HepG2 (cell line): ENCODE measurements around the gene CHTF18. TPM values are rescaled to one million over a fixed set of nuclear protein-coding genes. Genes with fewer than 3 reads are reported as not detected.
A peak's percentile ranks its signal among the peaks of the same experiment; 100 is the strongest.

ENCODE experiments used
- HMG20B ChIP-seq: conservative IDR thresholded peaks from 2 replicates; pipeline ENCODE4 v1.6.1; 2016; ENCODE audit warnings: missing genetic modification reagents, missing compliant biosample characterization
- JARID2 ChIP-seq: sonication (generic); formaldehyde crosslinking; IDR thresholded peaks from 2 replicates; pipeline ENCODE4 v1.8.1; 2023; ENCODE audit warnings: missing genetic modification reagents, inconsistent platforms; ENCODE audit not compliant: insufficient replicate concordance
- MAZ ChIP-seq, 2 experiments: sonication (generic) in 1 of 2; formaldehyde crosslinking in 1 of 2; IDR thresholded peaks; 2 replicates each; pipeline versions ENCODE4 v1.5.0 to v1.6.1; 2012 to 2020; ENCODE audit warnings: low read depth in 2 of 2, mild to moderate bottlenecking in 2 of 2, borderline replicate concordance in 1 of 2, improper control_type of control experiment in 1 of 2, low read length in 1 of 2, missing genetic modification reagents in 1 of 2, moderate library complexity in 1 of 2
- RAD51 ChIP-seq: fragments of 450-650 bp; IDR thresholded peaks from 2 replicates; pipeline ENCODE4 v1.6.1; 2016; ENCODE audit warnings: borderline replicate concordance
- RFX3 ChIP-seq: IDR thresholded peaks from 2 replicates; pipeline ENCODE4 v1.6.1; 2016; ENCODE audit warnings: missing biosample characterization, missing genetic modification reagents
- SIN3B ChIP-seq: fragments of 150-350 bp; IDR thresholded peaks from 2 replicates; pipeline ENCODE4 v1.6.1; 2014; ENCODE audit warnings: low read length
- STAT5B ChIP-seq: sonication (generic); formaldehyde crosslinking; IDR thresholded peaks from 2 replicates; pipeline ENCODE4 v1.4.0; 2020; ENCODE audit warnings: missing genetic modification reagents
- TAF15 ChIP-seq: fragments of 200-400 bp; formaldehyde crosslinking; IDR thresholded peaks from one replicate; pipeline ENCODE4 v1.6.1; 2018; ENCODE audit warnings: mild to moderate bottlenecking, low read depth, low read length; ENCODE audit not compliant: poor library complexity, severe bottlenecking
- WIZ ChIP-seq: sonication (generic); formaldehyde crosslinking; IDR thresholded peaks from 2 replicates; pipeline ENCODE4 v1.5.1; 2020; ENCODE audit warnings: mild to moderate bottlenecking, missing genetic modification reagents
- ZNF260 ChIP-seq: sonication (generic); formaldehyde crosslinking; IDR thresholded peaks from 2 replicates; pipeline ENCODE4 v1.4.0; 2020; ENCODE audit warnings: missing genetic modification reagents, low read depth, mild to moderate bottlenecking, borderline replicate concordance
- ZNF614 ChIP-seq: IDR thresholded peaks from 2 replicates; pipeline ENCODE4 v1.6.1; 2018; ENCODE audit warnings: missing biosample characterization, missing genetic modification reagents, inconsistent platforms, borderline replicate concordance
- ZNF747 ChIP-seq: sonication (generic); formaldehyde crosslinking; IDR thresholded peaks from 2 replicates; pipeline ENCODE4 v1.8.1; 2023; ENCODE audit warnings: missing genetic modification reagents, mild to moderate bottlenecking, borderline replicate concordance
- ZSCAN22 ChIP-seq: sonication (generic); formaldehyde crosslinking; IDR thresholded peaks from 2 replicates; pipeline ENCODE4 v1.4.0; 2020; ENCODE audit warnings: mild to moderate bottlenecking, missing genetic modification reagents
- ZSCAN31 ChIP-seq: sonication (generic); formaldehyde crosslinking; IDR thresholded peaks from 2 replicates; pipeline ENCODE4 v1.5.0; 2020; ENCODE audit warnings: low read depth, mild to moderate bottlenecking, missing genetic modification reagents
- polyA plus RNA-seq, 8 experiments: library from polyadenylated mRNA; depleted of rRNA in 3 of 8; stranded (reverse) in 7 of 8; unstranded in 1 of 8; fragments of >200 nt; fragmentation: Illumina TruSeq in 4 of 8; extraction: Trizol in 4 of 8; gene quantifications; 2 replicates each; pipeline versions ENCODE4 v1.2.1 to v1.2.3, GENCODE V29; 2011 to 2016; ENCODE audit warnings: low read depth in 4 of 8, missing spikeins in 1 of 8, mixed read lengths in 1 of 8; ENCODE audit not compliant: insufficient read depth in 1 of 8
- total RNA-seq, 5 experiments: library from RNA; depleted of rRNA; stranded (reverse); fragments of >200 nt; fragmentation: Illumina TruSeq; extraction: Trizol; gene quantifications; 2 replicates each; pipeline ENCODE4 v1.2.3, GENCODE V29; 2016; ENCODE audit warnings: low read depth in 1 of 5
- TF ChIP-seq, protein P1 (sequence below), 2 experiments: sonication (generic) in 1 of 2; formaldehyde crosslinking in 1 of 2; IDR thresholded peaks; 2 replicates each; pipeline versions ENCODE4 v1.6.1 to v1.9.0; 2014 to 2022; ENCODE audit warnings: antibody characterized with exemption in 1 of 2, borderline replicate concordance in 1 of 2, inconsistent platforms in 1 of 2, low read depth in 1 of 2, missing genetic modification reagents in 1 of 2
- TF ChIP-seq, protein P2 (sequence below): sonication (generic); formaldehyde crosslinking; IDR thresholded peaks from 2 replicates; pipeline ENCODE4 v1.5.1; 2020; ENCODE audit warnings: mild to moderate bottlenecking, missing genetic modification reagents, moderate library complexity
- TF ChIP-seq, protein P3 (sequence below): sonication (generic); formaldehyde crosslinking; IDR thresholded peaks from 2 replicates; pipeline ENCODE4 v1.5.0; 2020; ENCODE audit warnings: missing genetic modification reagents, mild to moderate bottlenecking, borderline replicate concordance

Gene CHTF18
- total and polyA plus RNA-seq, 2 of the 13 experiments (the other 11 are each of a cell fraction or from before 2014, with no cell fraction given), result 8.6 to 22.9 TPM

DNA sequence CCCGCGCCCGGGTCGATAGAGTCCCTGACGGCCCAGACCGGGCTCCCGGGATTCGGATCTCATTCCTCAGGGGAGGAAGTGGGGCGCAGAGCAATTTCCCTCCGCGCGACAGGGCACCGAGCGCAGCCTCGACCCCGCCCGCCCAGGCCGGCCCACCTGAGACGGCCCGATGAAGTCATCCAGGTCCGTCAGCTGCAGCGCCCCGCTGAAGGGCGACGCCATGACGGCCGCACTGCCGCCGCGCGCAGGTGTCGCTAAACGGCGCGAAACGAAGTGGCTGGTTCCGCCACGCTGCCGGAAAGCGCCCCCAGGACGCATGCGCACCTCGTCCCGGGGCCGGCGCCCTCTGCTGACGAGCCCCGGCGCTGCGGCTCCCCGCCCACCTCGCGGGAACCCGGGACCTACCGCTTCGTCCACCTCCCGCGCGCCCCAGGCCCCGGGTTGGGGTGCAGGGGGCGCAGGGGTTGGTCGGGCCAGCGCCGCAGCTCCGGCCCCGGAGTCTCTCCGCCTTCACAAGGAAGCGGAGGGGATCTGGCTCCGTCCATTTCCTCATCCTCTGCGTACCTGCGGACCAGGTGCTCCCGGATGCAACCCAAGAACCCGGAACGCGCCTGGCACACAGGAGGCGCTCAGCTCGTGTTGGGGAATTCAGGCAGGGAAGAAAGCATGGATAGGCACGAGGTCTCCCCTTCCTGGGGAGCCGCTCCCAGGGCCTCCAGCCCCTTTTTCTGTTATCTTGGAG is 47.5 kb upstream of the CHTF18 start, which contains the start of gene CIAO3 (continued):
- TF ChIP-seq ZSCAN31 (peak; percentile 71), TAF15 (no peak), JARID2 (peak; percentile 28), RAD51 (no peak), ZSCAN22 (CRISPR knock-in tag) (0 out of 2 replicates have a peak, but pooled peaks have one; percentile 8), MAZ (IDR thresholded peaks at IDR 0.05; ENCODE audit: borderline replicate concordance, low read depth, low read length) (no peak), MAZ (CRISPR knock-in tag; IDR thresholded peaks at IDR 0.05; ENCODE audit: low read depth) (peak; percentile 93), RFX3 (CRISPR knock-in tag) (no peak), SIN3B (peak; percentile 72; the same call in 1 of the 2 replicates), WIZ (CRISPR knock-in tag) (no peak), ZNF747 (CRISPR knock-in tag) (peak; percentile 78; the same call in 1 of the 2 replicates), ZNF260 (CRISPR knock-in tag) (no peak), ZNF614 (peak; percentile 73; the same call in 1 of the 2 replicates), STAT5B (no peak), HMG20B (no peak)
- TF ChIP-seq, protein P1, sequence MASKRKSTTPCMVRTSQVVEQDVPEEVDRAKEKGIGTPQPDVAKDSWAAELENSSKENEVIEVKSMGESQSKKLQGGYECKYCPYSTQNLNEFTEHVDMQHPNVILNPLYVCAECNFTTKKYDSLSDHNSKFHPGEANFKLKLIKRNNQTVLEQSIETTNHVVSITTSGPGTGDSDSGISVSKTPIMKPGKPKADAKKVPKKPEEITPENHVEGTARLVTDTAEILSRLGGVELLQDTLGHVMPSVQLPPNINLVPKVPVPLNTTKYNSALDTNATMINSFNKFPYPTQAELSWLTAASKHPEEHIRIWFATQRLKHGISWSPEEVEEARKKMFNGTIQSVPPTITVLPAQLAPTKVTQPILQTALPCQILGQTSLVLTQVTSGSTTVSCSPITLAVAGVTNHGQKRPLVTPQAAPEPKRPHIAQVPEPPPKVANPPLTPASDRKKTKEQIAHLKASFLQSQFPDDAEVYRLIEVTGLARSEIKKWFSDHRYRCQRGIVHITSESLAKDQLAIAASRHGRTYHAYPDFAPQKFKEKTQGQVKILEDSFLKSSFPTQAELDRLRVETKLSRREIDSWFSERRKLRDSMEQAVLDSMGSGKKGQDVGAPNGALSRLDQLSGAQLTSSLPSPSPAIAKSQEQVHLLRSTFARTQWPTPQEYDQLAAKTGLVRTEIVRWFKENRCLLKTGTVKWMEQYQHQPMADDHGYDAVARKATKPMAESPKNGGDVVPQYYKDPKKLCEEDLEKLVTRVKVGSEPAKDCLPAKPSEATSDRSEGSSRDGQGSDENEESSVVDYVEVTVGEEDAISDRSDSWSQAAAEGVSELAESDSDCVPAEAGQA (IDR thresholded peaks at IDR 0.05; ENCODE audit: low read depth), result peak; percentile 89
- TF ChIP-seq, protein P1 (CRISPR knock-in tag; IDR thresholded peaks at IDR 0.05; ENCODE audit: borderline replicate concordance), result no peak
- TF ChIP-seq, protein P2, sequence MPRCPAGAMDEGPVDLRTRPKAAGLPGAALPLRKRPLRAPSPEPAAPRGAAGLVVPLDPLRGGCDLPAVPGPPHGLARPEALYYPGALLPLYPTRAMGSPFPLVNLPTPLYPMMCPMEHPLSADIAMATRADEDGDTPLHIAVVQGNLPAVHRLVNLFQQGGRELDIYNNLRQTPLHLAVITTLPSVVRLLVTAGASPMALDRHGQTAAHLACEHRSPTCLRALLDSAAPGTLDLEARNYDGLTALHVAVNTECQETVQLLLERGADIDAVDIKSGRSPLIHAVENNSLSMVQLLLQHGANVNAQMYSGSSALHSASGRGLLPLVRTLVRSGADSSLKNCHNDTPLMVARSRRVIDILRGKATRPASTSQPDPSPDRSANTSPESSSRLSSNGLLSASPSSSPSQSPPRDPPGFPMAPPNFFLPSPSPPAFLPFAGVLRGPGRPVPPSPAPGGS (CRISPR knock-in tag), result peak; percentile 89; the same call in 1 of the 2 replicates
- TF ChIP-seq, protein P3, sequence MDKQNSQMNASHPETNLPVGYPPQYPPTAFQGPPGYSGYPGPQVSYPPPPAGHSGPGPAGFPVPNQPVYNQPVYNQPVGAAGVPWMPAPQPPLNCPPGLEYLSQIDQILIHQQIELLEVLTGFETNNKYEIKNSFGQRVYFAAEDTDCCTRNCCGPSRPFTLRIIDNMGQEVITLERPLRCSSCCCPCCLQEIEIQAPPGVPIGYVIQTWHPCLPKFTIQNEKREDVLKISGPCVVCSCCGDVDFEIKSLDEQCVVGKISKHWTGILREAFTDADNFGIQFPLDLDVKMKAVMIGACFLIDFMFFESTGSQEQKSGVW, result peak; percentile 74; the same call in 1 of the 2 replicates
